K562 (cell line): Measurements from ENCODE around the gene RGS12. TPM values are rescaled to one million over a fixed set of nuclear protein-coding genes. Genes with fewer than 3 reads are reported as not detected.

Experiments used
- ATAC-seq: fragments of 200-7000 bp; cut with Tn5 transposase; 3 replicates; pipeline ENCODE4 v1.9.1; 2020; ENCODE audit warnings: moderate library complexity
- BruUV-seq: library from RNA; stranded (reverse); fragments of 400-500 nt; replicated peaks from 2 replicates; lab custom pipeline; 2021; lab: Mats Ljungman, UMichigan
- CTCF ChIA-PET: fragments of 300-600 bp; formaldehyde crosslinking; extraction: SDS; loops from one replicate; lab custom pipeline; 2021; ENCODE audit warnings: low intra/inter-chr PET ratio; lab: Yijun Ruan, JAX
- POLR2A ChIA-PET: fragments of 300-600, 350-650 bp; sonication (Branson Sonifier 250); formaldehyde crosslinking; extraction: SDS; loops from one replicate; lab custom pipeline; 2021; ENCODE audit warnings: antibody characterized with exemption, inconsistent platforms; lab: Yijun Ruan, JAX
- DNase-seq, 4 experiments: peaks; one replicate each; pipeline versions ENCODE4 v3.0.0 to v3.0.0-alpha.2; 2011 to 2018; ENCODE audit warnings: low spot score in 3 of 4, mixed read lengths in 3 of 4; ENCODE audit errors: extremely low read depth in 1 of 4
- FAIRE-seq: peaks from 2 replicates; lab custom pipeline; 2011; peaks lifted over from hg19 to GRCh38; lab: Jason Lieb, UNC
- H2AFZ ChIP-seq: 2 replicates; pipeline ENCODE4 v1.6.0; 2011; ENCODE audit warnings: low read depth, low read length, control low read depth, inconsistent platforms
- H3K27ac ChIP-seq: fragments of 200-600 bp; 3 replicates; pipeline ENCODE4 v1.8.0; 2011; ENCODE audit warnings: low read depth, mild to moderate bottlenecking, control low read depth, inconsistent platforms, low read length, moderate library complexity, mixed read lengths; ENCODE audit errors: extremely low read depth
- H3K27me3 ChIP-seq, 2 experiments: fragments of 300-600 bp in 1 of 2; 2 replicates in 1 of 2; 3 replicates in 1 of 2; pipeline versions ENCODE4 v1.6.0 to v1.8.0; 2011; ENCODE audit warnings: inconsistent platforms in 2 of 2, low read length in 2 of 2, mild to moderate bottlenecking in 1 of 2, mixed read lengths in 1 of 2, moderate library complexity in 1 of 2; ENCODE audit not compliant: control insufficient read depth in 2 of 2, insufficient read depth in 2 of 2
- H3K36me3 ChIP-seq: fragments of 300-600 bp; 3 replicates; pipeline ENCODE4 v1.8.0; 2011; ENCODE audit warnings: mild to moderate bottlenecking, low read length, inconsistent platforms; ENCODE audit not compliant: control insufficient read depth, insufficient read depth
- H3K4me1 ChIP-seq, 2 experiments: fragments of 200-600 bp in 1 of 2; replicated peaks in 1 of 2; 2 replicates in 1 of 2; 3 replicates in 1 of 2; pipeline versions ENCODE4 v1.5.1 to v1.8.0; 2011; ENCODE audit warnings: inconsistent platforms in 2 of 2, low read length in 2 of 2, mild to moderate bottlenecking in 1 of 2, mixed read lengths in 1 of 2, moderate library complexity in 1 of 2; ENCODE audit not compliant: control insufficient read depth in 2 of 2, insufficient read depth in 2 of 2
- H3K4me2 ChIP-seq: 2 replicates; pipeline ENCODE4 v1.6.1; 2011; ENCODE audit warnings: low read length, control low read depth, inconsistent platforms, mixed read lengths; ENCODE audit not compliant: insufficient read depth
- H3K4me3 ChIP-seq: fragments of 200-600 bp; sonication (generic), shearing (Covaris generic); 2 replicates; pipeline ENCODE4 v1.5.1; 2016; ENCODE audit warnings: control low read depth, inconsistent platforms
- H3K79me2 ChIP-seq: fragments of 200-600 bp; 3 replicates; pipeline ENCODE4 v1.8.0; 2011; ENCODE audit warnings: low read length, inconsistent platforms; ENCODE audit not compliant: control insufficient read depth, insufficient read depth
- H3K9ac ChIP-seq, 2 experiments: 2 replicates each; pipeline versions ENCODE4 v1.6.0 to v1.6.1; 2011; ENCODE audit warnings: low read depth in 2 of 2, low read length in 2 of 2, control low read depth in 1 of 2, inconsistent platforms in 1 of 2, mild to moderate bottlenecking in 1 of 2, mixed read lengths in 1 of 2; ENCODE audit not compliant: insufficient read depth in 1 of 2
- H3K9me1 ChIP-seq: one replicate; pipeline ENCODE4 v1.6.0; 2011; ENCODE audit warnings: inconsistent platforms, mild to moderate bottlenecking, low read length, moderate library complexity; ENCODE audit not compliant: control insufficient read depth, insufficient read depth
- H3K9me3 ChIP-seq: replicated peaks from 2 replicates; pipeline ENCODE4 v1.5.1; 2011; ENCODE audit warnings: low read depth, low read length, inconsistent platforms; ENCODE audit not compliant: control insufficient read depth, insufficient read depth
- H4K20me1 ChIP-seq: replicated peaks from 2 replicates; pipeline ENCODE4 v1.6.1; 2011; ENCODE audit warnings: low read length, inconsistent platforms, mixed read lengths; ENCODE audit not compliant: control insufficient read depth, insufficient read depth
- CHD1 ChIP-seq: fragments of 200-600 bp; sonication (generic); IDR thresholded peaks from one replicate; pipeline ENCODE4 v1.6.1; 2012; ENCODE audit warnings: mild to moderate bottlenecking, moderate library complexity, low read length, inconsistent platforms
- ESRRA ChIP-seq: fragments of 450-650 bp; IDR thresholded peaks from 2 replicates; pipeline ENCODE4 v1.6.1; 2014; ENCODE audit warnings: low read depth, mild to moderate bottlenecking, moderate library complexity, borderline replicate concordance
- L3MBTL2 ChIP-seq: fragments of 450-650 bp; IDR thresholded peaks from 2 replicates; pipeline ENCODE4 v1.6.1; 2016; ENCODE audit warnings: mild to moderate bottlenecking, moderate library complexity
- PCBP1 ChIP-seq: fragments of 200-400 bp; formaldehyde crosslinking; IDR thresholded peaks from 2 replicates; pipeline ENCODE4 v1.6.1; 2018; ENCODE audit warnings: mild to moderate bottlenecking, low read depth, low read length; ENCODE audit not compliant: poor library complexity, severe bottlenecking
- RBBP5 ChIP-seq: fragments of 200-600 bp; sonication (generic); IDR thresholded peaks from 2 replicates; pipeline ENCODE4 v1.6.1; 2012; ENCODE audit warnings: borderline replicate concordance, mild to moderate bottlenecking, low read length, control low read depth, inconsistent platforms; ENCODE audit not compliant: insufficient read depth, poor library complexity, severe bottlenecking
- WGBS: fragments of 100-300 bp; shearing (Covaris generic); methylation state at CpG from one replicate; pipeline ENCODE4 v1.1.6; 2016; ENCODE audit warnings: low coverage, mixed read lengths; ENCODE audit not compliant: insufficient coverage; ENCODE audit errors: missing lambda C conversion rate; 5-methylcytosine and 5-hydroxymethylcytosine counted together
- in situ Hi-C: fragments of 300-500 bp; cut with MboI; formaldehyde crosslinking; loops from 4 replicates; pipeline ENCODE4 v1.15.0; 2018; ENCODE audit warnings: inconsistent platforms, mixed read lengths
- intact Hi-C: fragments of 100-400 bp; cut with micrococcal nuclease; formaldehyde crosslinking; loops from 2 replicates; pipeline ENCODE4 v1.14.2; 2022
- polyA plus RNA-seq, 8 experiments: library from polyadenylated mRNA; depleted of rRNA in 4 of 8; stranded (reverse) in 5 of 8; unstranded in 3 of 8; fragments of >200 nt; fragmentation: Nextera tagmentation in 2 of 8; fragmentation: Illumina TruSeq in 1 of 8; extraction: Ambion mirVana in 2 of 8; extraction: Trizol in 1 of 8; gene quantifications; 2 replicates each; pipeline versions ENCODE4 v1.2.1 to v1.2.3, GENCODE V29; 2011 to 2014; ENCODE audit warnings: inconsistent platforms in 1 of 8, missing spikeins in 1 of 8
- total RNA-seq, 7 experiments: library from RNA; depleted of rRNA in 6 of 7; stranded (reverse); fragments of >200 nt in 6 of 7; fragmentation: Illumina TruSeq in 2 of 7; extraction: Trizol in 2 of 7; gene quantifications; 2 replicates each; pipeline versions ENCODE4 v1.2.1 to v1.2.3, GENCODE V29; 2011 to 2021; ENCODE audit warnings: low replicate concordance in 1 of 7
- TF ChIP-seq, protein P1 (sequence below), 2 experiments: IDR thresholded peaks; 2 replicates each; pipeline ENCODE4 v1.6.1; 2011; ENCODE audit warnings: borderline replicate concordance in 1 of 2, control low read depth in 1 of 2, low read depth in 1 of 2, low read length in 1 of 2, mild to moderate bottlenecking in 1 of 2, mixed read lengths in 1 of 2, moderate library complexity in 1 of 2; ENCODE audit not compliant: insufficient read depth in 1 of 2, insufficient read length in 1 of 2, poor library complexity in 1 of 2, severe bottlenecking in 1 of 2; ENCODE audit errors: extremely low read depth in 1 of 2
- TF ChIP-seq, protein P2 (sequence below): conservative IDR thresholded peaks from 2 replicates; pipeline ENCODE4 v1.6.1; 2011; ENCODE audit warnings: low read depth, mild to moderate bottlenecking, low read length; ENCODE audit not compliant: control insufficient read depth
- TF ChIP-seq, protein P3 (sequence below): sonication (generic); formaldehyde crosslinking; IDR thresholded peaks from 2 replicates; pipeline ENCODE4 v1.8.0; 2023; ENCODE audit warnings: mild to moderate bottlenecking, missing genetic modification reagents
- TF ChIP-seq, protein P4 (sequence below): fragments of 450-650 bp; formaldehyde crosslinking; IDR thresholded peaks from 2 replicates; pipeline ENCODE4 v1.4.0; 2022; ENCODE audit warnings: missing genetic modification characterization

RGS12 gene
- total and polyA plus RNA-seq, 9 of the 15 experiments (the other 6 are each of a cell fraction or from before 2014, with no cell fraction given): 0.30 to 8.8 (median 5.5) TPM

DNA sequence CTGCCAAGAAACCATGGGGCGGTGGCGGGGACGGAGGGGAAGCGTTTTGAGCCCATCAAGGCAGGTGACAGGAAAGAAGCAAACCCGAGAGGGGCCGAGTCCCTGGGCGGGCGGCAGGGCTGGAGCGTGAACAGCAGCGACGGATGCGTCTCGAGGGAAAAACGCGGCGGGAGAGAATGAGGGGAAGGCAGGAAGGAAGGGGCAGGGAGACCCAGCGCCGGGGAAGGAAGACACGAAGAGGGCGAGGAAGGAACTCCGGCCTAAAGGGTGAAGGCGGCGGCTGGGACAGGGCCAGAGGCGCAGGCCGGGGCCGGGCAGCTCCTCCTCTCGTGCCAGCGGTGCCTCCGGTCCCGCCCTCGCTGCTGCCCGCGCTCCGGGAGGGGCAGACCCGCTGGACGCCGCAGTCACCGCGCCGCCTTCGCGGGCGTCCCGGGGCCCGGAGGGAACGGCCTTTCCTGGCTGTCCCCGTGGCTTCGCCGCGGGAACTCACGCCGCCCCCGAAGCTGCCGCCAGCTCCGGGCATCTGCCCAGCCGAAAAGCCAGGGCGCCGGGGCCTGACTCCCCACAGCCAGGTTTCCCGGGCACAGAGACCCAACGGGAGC lies 751 bp upstream of the RGS12 start:
- intact Hi-C loops (no loop called here), in situ Hi-C loops (no loop called here)
- Histone ChIP-seq H3K36me3 (no peaks in the 10 kb centered on the region), H3K27ac (no peak overlapping the region), H3K4me1 (peaks cover 6 to 41% of the 10 kb centered on the region in 2 experiments; a peak in 4 of 5 replicates), H4K20me1 (peaks cover 1% of the 10 kb centered on the region; the same call in 1 of the 2 replicates), H3K9me3 (no peaks in the 10 kb centered on the region), H3K9me1 (no peaks in the 10 kb centered on the region), H3K27me3 (peaks cover 36 to 53% of the 10 kb centered on the region in 2 experiments), H3K4me2 (peak overlapping the region; percentile 88), H3K79me2 (peaks cover 3% of the 10 kb centered on the region; the same call in 1 of the 3 replicates), H3K4me3 (peak overlapping the region; percentile 61), H2AFZ (peak overlapping the region; percentile 95), H3K9ac (peak overlapping the region; percentile 34 to 91; a peak in 3 of 4 replicates)
- DNase-seq (peak; percentile 29 to 57 (median 41)), ATAC-seq (peak; percentile 9), FAIRE-seq (peak; percentile 6)
- ChIA-PET CTCF (no interaction called here), POLR2A (no interaction called here)
- WGBS: 2% methylated on average over 37 of the region's 60 CpGs
- no TSS peak for BruUV-seq
- TF ChIP-seq CHD1: peak; percentile 36
- TF ChIP-seq, protein P1, sequence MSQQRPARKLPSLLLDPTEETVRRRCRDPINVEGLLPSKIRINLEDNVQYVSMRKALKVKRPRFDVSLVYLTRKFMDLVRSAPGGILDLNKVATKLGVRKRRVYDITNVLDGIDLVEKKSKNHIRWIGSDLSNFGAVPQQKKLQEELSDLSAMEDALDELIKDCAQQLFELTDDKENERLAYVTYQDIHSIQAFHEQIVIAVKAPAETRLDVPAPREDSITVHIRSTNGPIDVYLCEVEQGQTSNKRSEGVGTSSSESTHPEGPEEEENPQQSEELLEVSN (IDR thresholded peaks at IDR 0.05; ENCODE audit: borderline replicate concordance in 1 of 2, extremely low read depth in 1 of 2, insufficient read depth in 1 of 2, insufficient read length in 1 of 2, low read depth in 1 of 2, low read length in 1 of 2, poor library complexity in 1 of 2, severe bottlenecking in 1 of 2): peak in 1 of 2 experiments; percentile 34
- TF ChIP-seq, protein P2, sequence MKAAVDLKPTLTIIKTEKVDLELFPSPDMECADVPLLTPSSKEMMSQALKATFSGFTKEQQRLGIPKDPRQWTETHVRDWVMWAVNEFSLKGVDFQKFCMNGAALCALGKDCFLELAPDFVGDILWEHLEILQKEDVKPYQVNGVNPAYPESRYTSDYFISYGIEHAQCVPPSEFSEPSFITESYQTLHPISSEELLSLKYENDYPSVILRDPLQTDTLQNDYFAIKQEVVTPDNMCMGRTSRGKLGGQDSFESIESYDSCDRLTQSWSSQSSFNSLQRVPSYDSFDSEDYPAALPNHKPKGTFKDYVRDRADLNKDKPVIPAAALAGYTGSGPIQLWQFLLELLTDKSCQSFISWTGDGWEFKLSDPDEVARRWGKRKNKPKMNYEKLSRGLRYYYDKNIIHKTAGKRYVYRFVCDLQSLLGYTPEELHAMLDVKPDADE: 0 out of 2 replicates have a peak, but pooled peaks have one; percentile 10
- TF ChIP-seq, protein P3, sequence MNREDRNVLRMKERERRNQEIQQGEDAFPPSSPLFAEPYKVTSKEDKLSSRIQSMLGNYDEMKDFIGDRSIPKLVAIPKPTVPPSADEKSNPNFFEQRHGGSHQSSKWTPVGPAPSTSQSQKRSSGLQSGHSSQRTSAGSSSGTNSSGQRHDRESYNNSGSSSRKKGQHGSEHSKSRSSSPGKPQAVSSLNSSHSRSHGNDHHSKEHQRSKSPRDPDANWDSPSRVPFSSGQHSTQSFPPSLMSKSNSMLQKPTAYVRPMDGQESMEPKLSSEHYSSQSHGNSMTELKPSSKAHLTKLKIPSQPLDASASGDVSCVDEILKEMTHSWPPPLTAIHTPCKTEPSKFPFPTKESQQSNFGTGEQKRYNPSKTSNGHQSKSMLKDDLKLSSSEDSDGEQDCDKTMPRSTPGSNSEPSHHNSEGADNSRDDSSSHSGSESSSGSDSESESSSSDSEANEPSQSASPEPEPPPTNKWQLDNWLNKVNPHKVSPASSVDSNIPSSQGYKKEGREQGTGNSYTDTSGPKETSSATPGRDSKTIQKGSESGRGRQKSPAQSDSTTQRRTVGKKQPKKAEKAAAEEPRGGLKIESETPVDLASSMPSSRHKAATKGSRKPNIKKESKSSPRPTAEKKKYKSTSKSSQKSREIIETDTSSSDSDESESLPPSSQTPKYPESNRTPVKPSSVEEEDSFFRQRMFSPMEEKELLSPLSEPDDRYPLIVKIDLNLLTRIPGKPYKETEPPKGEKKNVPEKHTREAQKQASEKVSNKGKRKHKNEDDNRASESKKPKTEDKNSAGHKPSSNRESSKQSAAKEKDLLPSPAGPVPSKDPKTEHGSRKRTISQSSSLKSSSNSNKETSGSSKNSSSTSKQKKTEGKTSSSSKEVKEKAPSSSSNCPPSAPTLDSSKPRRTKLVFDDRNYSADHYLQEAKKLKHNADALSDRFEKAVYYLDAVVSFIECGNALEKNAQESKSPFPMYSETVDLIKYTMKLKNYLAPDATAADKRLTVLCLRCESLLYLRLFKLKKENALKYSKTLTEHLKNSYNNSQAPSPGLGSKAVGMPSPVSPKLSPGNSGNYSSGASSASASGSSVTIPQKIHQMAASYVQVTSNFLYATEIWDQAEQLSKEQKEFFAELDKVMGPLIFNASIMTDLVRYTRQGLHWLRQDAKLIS: 0 out of 2 replicates have a peak, but pooled peaks have one; percentile 32
- TF ChIP-seq L3MBTL2: peak; percentile 74; the same call in 1 of the 2 replicates
- peak; percentile 1 for TF ChIP-seq PCBP1
- TF ChIP-seq, protein P4, sequence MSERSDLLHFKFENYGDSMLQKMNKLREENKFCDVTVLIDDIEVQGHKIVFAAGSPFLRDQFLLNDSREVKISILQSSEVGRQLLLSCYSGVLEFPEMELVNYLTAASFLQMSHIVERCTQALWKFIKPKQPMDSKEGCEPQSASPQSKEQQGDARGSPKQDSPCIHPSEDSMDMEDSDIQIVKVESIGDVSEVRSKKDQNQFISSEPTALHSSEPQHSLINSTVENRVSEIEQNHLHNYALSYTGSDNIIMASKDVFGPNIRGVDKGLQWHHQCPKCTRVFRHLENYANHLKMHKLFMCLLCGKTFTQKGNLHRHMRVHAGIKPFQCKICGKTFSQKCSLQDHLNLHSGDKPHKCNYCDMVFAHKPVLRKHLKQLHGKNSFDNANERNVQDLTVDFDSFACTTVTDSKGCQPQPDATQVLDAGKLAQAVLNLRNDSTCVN (CRISPR knock-in tag): 0 out of 2 replicates have a peak, but pooled peaks have one; percentile 11
- TF ChIP-seq RBBP5: no peak
- no peak for TF ChIP-seq ESRRA
